HG03135 (cell line): ENCODE data around the gene ADH6.
"Not testable (repeated sequence)": the region's sequence is repeated elsewhere in the genome, so short reads cannot be mapped to it uniquely, and the experiment has no call there.

ENCODE experiments used
- ATAC-seq: cut with Tn5 transposase; IDR thresholded peaks from one replicate; pipeline ENCODE4 v1.9.1; 2021; ENCODE audit warnings: mild to moderate bottlenecking, moderate library complexity; ENCODE audit not compliant: unreplicated experiment

The ADH6 gene

GRCh38 chr4:99200138-99200537 is 18.9 kb downstream of the ADH6 start:
- no peak for ATAC-seq

- no peak for ATAC-seq
These were observed 28.7 kb downstream of the ADH6 start for GRCh38 chr4:99190336-99190735.

GRCh38 chr4:99189900-99190299 is 29.1 kb downstream of the ADH6 start:
- not testable (repeated sequence) for ATAC-seq

GRCh38 chr4:99186029-99186428 is 33.0 kb downstream of the ADH6 start:
- no peak for ATAC-seq

- ATAC-seq: no peak
These were observed 33.5 kb downstream of the ADH6 start for GRCh38 chr4:99185581-99185980.

GRCh38 chr4:99180382-99181070 is 38.5 kb downstream of the ADH6 start:
- no peak for ATAC-seq

GRCh38 chr4:99179626-99180025 is 39.4 kb downstream of the ADH6 start:
- ATAC-seq: no peak

- ATAC-seq: no peak
These were observed 39.9 kb downstream of the ADH6 start for GRCh38 chr4:99179178-99179577.

GRCh38 chr4:99166544-99166943 is 52.5 kb downstream of the ADH6 start:
- ATAC-seq: no peak

- ATAC-seq: no peak
These were observed 53.1 kb downstream of the ADH6 start for GRCh38 chr4:99165978-99166377.

- no peak for ATAC-seq
These were observed 57.5 kb downstream of the ADH6 start for GRCh38 chr4:99161373-99162099.

- ATAC-seq: no peak
These were observed 59.3 kb downstream of the ADH6 start for GRCh38 chr4:99159699-99160098.

- no peak for ATAC-seq
These were observed 61.5 kb downstream of the ADH6 start for GRCh38 chr4:99157478-99157935.

GRCh38 chr4:99156992-99157391 is 62.1 kb downstream of the ADH6 start:
- no peak for ATAC-seq

- ATAC-seq: no peak
These were observed 64.2 kb downstream of the ADH6 start for GRCh38 chr4:99154658-99155342.
